GM10266 (cell line): ENCODE results near the gene EXOSC7.

ENCODE experiments used
- DNase-seq: peaks from one replicate; pipeline ENCODE4 v3.0.0; 2012; ENCODE audit errors: extremely low spot score
- CTCF ChIP-seq: IDR thresholded peaks from 2 replicates; pipeline ENCODE4 v1.5.1; 2012; ENCODE audit warnings: mild to moderate bottlenecking, low read depth; ENCODE audit not compliant: control insufficient read depth, insufficient read depth; ENCODE audit errors: missing control alignments

Gene EXOSC7

GRCh38 chr3:45029661-45030060, 53.6 kb downstream of the EXOSC7 start:
- TF ChIP-seq CTCF, result no peak

GRCh38 chr3:45031531-45031930, 55.5 kb downstream of the EXOSC7 start:
- DNase-seq, result no peak
- TF ChIP-seq CTCF, result no peak

More at GRCh38 chr3:45029661-45030060, 53.6 kb downstream of the EXOSC7 start:
- DNase-seq, result no peak

- DNase-seq, result no peak
- no peak for TF ChIP-seq CTCF
These were observed 56.1 kb downstream of the EXOSC7 start for GRCh38 chr3:45032113-45032512.

GRCh38 chr3:45033791-45034190, 57.7 kb downstream of the EXOSC7 start:
- DNase-seq, result no peak
- TF ChIP-seq CTCF, result no peak

GRCh38 chr3:45034612-45035252, 58.7 kb downstream of the EXOSC7 start:
- TF ChIP-seq CTCF, result no peak
- DNase-seq, result no peak

GRCh38 chr3:45035441-45036301, 59.6 kb downstream of the EXOSC7 start:
- DNase-seq, result no peak
- TF ChIP-seq CTCF, result no peak
